Fibroblast of lung (primary cell): ENCODE measurements around the gene TENM3. TPM values are rescaled to one million over a fixed set of nuclear protein-coding genes. Genes with fewer than 3 reads are reported as not detected.

Experiments
- DNase-seq, 2 donors: peaks; one replicate each; pipeline versions ENCODE4 v3.0.0 to v3.0.0-alpha.2; 2010; ENCODE audit warnings: low read depth in 2 of 2
- H2AFZ ChIP-seq: 2 replicates; pipeline ENCODE4 v1.5.1; 2012; ENCODE audit warnings: low read length, control low read depth, inconsistent platforms
- H3K27ac ChIP-seq: 2 replicates; pipeline ENCODE4 v1.5.1; 2011; ENCODE audit warnings: low read length, control low read depth; ENCODE audit not compliant: insufficient read depth
- H3K27me3 ChIP-seq: 2 replicates; pipeline ENCODE4 v1.5.1; 2011; ENCODE audit warnings: mild to moderate bottlenecking, low read length; ENCODE audit not compliant: control insufficient read depth, insufficient read depth
- H3K36me3 ChIP-seq: 2 replicates; pipeline ENCODE4 v1.5.1; 2011; ENCODE audit warnings: low read length; ENCODE audit not compliant: control insufficient read depth, insufficient read depth
- H3K4me1 ChIP-seq: 2 replicates; pipeline ENCODE4 v1.5.1; 2011; ENCODE audit warnings: low read length; ENCODE audit not compliant: control insufficient read depth, insufficient read depth; ENCODE audit errors: extremely low read depth
- H3K4me2 ChIP-seq: 2 replicates; pipeline ENCODE4 v1.5.1; 2011; ENCODE audit warnings: low read length, control low read depth; ENCODE audit not compliant: insufficient read depth; ENCODE audit errors: extremely low read depth
- H3K4me3 ChIP-seq, 4 experiments: fragments of 200-600 bp in 1 of 4; sonication (generic) in 1 of 4; replicated peaks in 1 of 4; 2 replicates each; pipeline ENCODE4 v1.5.1; 2011 to 2016; ENCODE audit warnings: low read length in 4 of 4, low read depth in 3 of 4, mild to moderate bottlenecking in 3 of 4, control low read depth in 2 of 4, inconsistent platforms in 1 of 4, mixed read lengths in 1 of 4; ENCODE audit not compliant: insufficient read depth in 1 of 4; ENCODE audit errors: control extremely low read depth in 1 of 4
- H3K79me2 ChIP-seq: 2 replicates; pipeline ENCODE4 v1.5.1; 2012; ENCODE audit warnings: mild to moderate bottlenecking, low read length, inconsistent platforms; ENCODE audit not compliant: control insufficient read depth, insufficient read depth
- H3K9ac ChIP-seq: 2 replicates; pipeline ENCODE4 v1.5.1; 2011; ENCODE audit warnings: mild to moderate bottlenecking, low read length, control low read depth; ENCODE audit not compliant: insufficient read depth
- H3K9me3 ChIP-seq: 2 replicates; pipeline ENCODE4 v1.5.1; 2012; ENCODE audit warnings: low read depth, low read length; ENCODE audit not compliant: control insufficient read depth, insufficient read depth
- H4K20me1 ChIP-seq: 2 replicates; pipeline ENCODE4 v1.5.1; 2011; ENCODE audit warnings: low read length; ENCODE audit not compliant: control insufficient read depth, insufficient read depth; ENCODE audit errors: extremely low read depth
- CTCF ChIP-seq, 2 donors: IDR thresholded peaks in 1 of 2; conservative IDR thresholded peaks in 1 of 2; 1 replicate in 1 of 2; 2 replicates in 1 of 2; pipeline ENCODE4 v1.5.1; 2011 to 2012; ENCODE audit warnings: low read length in 2 of 2, control low read depth in 1 of 2, inconsistent platforms in 1 of 2, low read depth in 1 of 2, mild to moderate bottlenecking in 1 of 2
- EZH2 ChIP-seq: IDR thresholded peaks from 2 replicates; pipeline ENCODE4 v1.5.1; 2012; ENCODE audit warnings: low read length, control low read depth, mild to moderate bottlenecking; ENCODE audit errors: missing control alignments
- polyA plus RNA-seq, 2 donors: library from polyadenylated mRNA; depleted of rRNA in 1 of 2; stranded (reverse) in 1 of 2; unstranded in 1 of 2; fragments of >200 nt; gene quantifications; 2 replicates each; pipeline ENCODE4 v1.2.1, GENCODE V29; 2011 to 2012; ENCODE audit warnings: missing spikeins in 1 of 2
- total RNA-seq: library from RNA; depleted of rRNA; stranded (reverse); fragments of >200 nt; gene quantifications from 2 replicates; pipeline ENCODE4 v1.2.1, GENCODE V29; 2014

Gene TENM3
- total and polyA plus RNA-seq, 2 donors (not counting 1 experiment from before 2014, with no cell fraction given): 2.7 to 3.6 TPM

- H3K9me3 ChIP-seq: no peaks in the 10 kb centered on the region
- H3K27ac ChIP-seq: no peak overlapping the region
- no peaks in the 10 kb centered on the region for H4K20me1 ChIP-seq
- no peaks in the 10 kb centered on the region for H3K36me3 ChIP-seq
- no peaks in the 10 kb centered on the region for H3K4me1 ChIP-seq
- TF ChIP-seq EZH2 (no peak), CTCF (conservative IDR thresholded peaks at IDR 0.05 in 1 of 2, IDR thresholded peaks at IDR 0.05 in 1 of 2; ENCODE audit: low read depth in 1 of 2, low read length in 2 of 2) (no peak)
- no peak overlapping the region for H3K4me3 ChIP-seq
- no peaks in the 10 kb centered on the region for H3K79me2 ChIP-seq
- DNase-seq: no peak
- no peak overlapping the region for H3K4me2 ChIP-seq
- no peaks in the 10 kb centered on the region for H3K27me3 ChIP-seq
- no peak overlapping the region for H3K9ac ChIP-seq
- no peak overlapping the region for H2AFZ ChIP-seq
Observed at GRCh38 chr4:182700362-182701160, 457.4 kb downstream of the TENM3 start.

GRCh38 chr4:182704077-182704476 is 460.9 kb downstream of the TENM3 start:
- Histone ChIP-seq H4K20me1 (no peaks in the 10 kb centered on the region), H3K4me2 (no peak overlapping the region), H3K36me3 (no peaks in the 10 kb centered on the region), H3K4me1 (no peaks in the 10 kb centered on the region), H2AFZ (no peak overlapping the region), H3K9ac (no peak overlapping the region), H3K9me3 (no peaks in the 10 kb centered on the region), H3K4me3 (no peak overlapping the region), H3K27ac (no peak overlapping the region), H3K79me2 (no peaks in the 10 kb centered on the region), H3K27me3 (no peaks in the 10 kb centered on the region)
- TF ChIP-seq EZH2: no peak
- TF ChIP-seq CTCF (conservative IDR thresholded peaks at IDR 0.05 in 1 of 2, IDR thresholded peaks at IDR 0.05 in 1 of 2; ENCODE audit: low read depth in 1 of 2, low read length in 2 of 2): no peak
- no peak for DNase-seq

GRCh38 chr4:182704948-182705347 is 461.7 kb downstream of the TENM3 start:
- no peak overlapping the region for H3K4me3 ChIP-seq
- no peaks in the 10 kb centered on the region for H3K27me3 ChIP-seq
- no peaks in the 10 kb centered on the region for H4K20me1 ChIP-seq
- no peaks in the 10 kb centered on the region for H3K9me3 ChIP-seq
- no peak overlapping the region for H3K27ac ChIP-seq
- no peaks in the 10 kb centered on the region for H3K36me3 ChIP-seq
- no peaks in the 10 kb centered on the region for H3K79me2 ChIP-seq
- no peak for DNase-seq
- TF ChIP-seq CTCF (conservative IDR thresholded peaks at IDR 0.05 in 1 of 2, IDR thresholded peaks at IDR 0.05 in 1 of 2; ENCODE audit: low read depth in 1 of 2, low read length in 2 of 2): no peak
- TF ChIP-seq EZH2: no peak
- no peaks in the 10 kb centered on the region for H3K4me1 ChIP-seq
- H3K9ac ChIP-seq: no peak overlapping the region
- H3K4me2 ChIP-seq: no peak overlapping the region
- no peak overlapping the region for H2AFZ ChIP-seq
